ENCODE data around the gene RAB9A. TPM values are rescaled to one million over a fixed set of nuclear protein-coding genes. Genes with fewer than 3 reads are reported as not detected.
A peak's percentile ranks its signal among the peaks of the same experiment; 100 is the strongest.

The RAB9A gene
- total and polyA plus RNA-seq, 9 of the 15 experiments (the other 6 are each of a cell fraction or from before 2014, with no cell fraction given) = 13.5 to 20.8 (median 17.7) TPM

DNA sequence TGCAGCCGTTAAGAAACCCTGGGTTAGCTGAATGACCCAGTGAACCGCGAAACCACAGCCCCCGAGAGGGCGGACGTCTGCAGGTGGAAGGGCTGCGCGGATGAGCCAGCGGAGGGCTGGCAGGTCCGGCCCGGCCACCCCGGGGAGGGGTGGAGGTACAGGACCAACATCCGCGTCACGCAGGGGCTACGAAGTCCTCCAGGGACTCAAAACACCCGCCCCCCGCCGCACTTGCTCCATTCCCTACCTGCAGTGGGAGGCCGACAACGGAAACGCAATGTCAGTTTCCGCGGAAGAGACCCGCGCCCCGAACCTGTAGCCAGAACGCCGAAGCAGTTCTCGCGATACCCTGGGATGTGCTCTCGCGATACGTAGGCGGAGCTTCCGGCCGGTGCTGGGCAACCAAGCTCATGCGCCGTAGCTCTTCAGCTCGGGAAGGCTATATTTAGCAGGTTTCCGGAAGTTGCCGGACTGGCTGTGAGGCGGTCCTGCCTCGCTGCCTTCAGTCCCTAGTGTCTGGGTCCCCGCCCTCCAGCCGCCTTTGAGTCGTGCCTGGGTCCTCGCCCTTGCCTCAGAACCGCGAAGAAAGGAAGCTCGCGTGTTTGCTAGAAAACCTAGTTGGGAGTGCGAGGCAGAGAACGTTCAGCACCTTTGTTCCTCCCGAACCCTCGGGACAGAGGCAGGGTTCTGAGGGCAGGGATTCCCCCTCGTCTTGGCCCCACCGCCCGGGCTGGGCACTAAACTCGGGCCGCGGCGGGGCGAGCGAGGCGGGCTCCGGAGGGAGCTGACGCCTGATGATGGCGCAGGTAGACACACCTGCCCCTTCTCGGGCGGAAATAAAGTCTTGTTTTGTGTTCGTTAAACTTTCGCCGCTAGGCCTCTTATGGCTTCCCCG is 45.6 kb downstream of the RAB9A start, which contains the start of the genes OFD1 and TRAPPC2:
Gene OFD1, plus strand, starts transcription at position 471 of the 895 bp plus-strand sequence. Its CDS starts 324 bp downstream, at position 795.
Gene TRAPPC2, minus strand, starts transcription at position 343 of the 895 bp plus-strand sequence. CDS start 14,657 bp downstream, outside the sequence.
- in situ Hi-C loops (cut with MboI) = no loop called here
- Histone ChIP-seq H3K27ac (ENCODE audit: extremely low read depth, low read depth, low read length) (peak within 1 kb of the TSS; percentile 96), H3K27me3 (ENCODE audit: control insufficient read depth in 2 of 2, insufficient read depth in 2 of 2, low read length in 2 of 2) (no peaks in the 10 kb centered on the region), H3K9ac (ENCODE audit: insufficient read depth in 1 of 2, low read depth in 2 of 2, low read length in 2 of 2) (peak within 1 kb of the TSS; percentile 90 to 94), H3K36me3 (ENCODE audit: control insufficient read depth, insufficient read depth, low read length) (peaks cover 45% of the 10 kb centered on the region; the same call in 2 of the 3 replicates), H2AFZ (ENCODE audit: low read depth, low read length) (peak within 1 kb of the TSS; percentile 97), H4K20me1 (replicated peaks; ENCODE audit: control insufficient read depth, insufficient read depth, low read length) (no peaks in the 10 kb centered on the region), H3K9me3 (replicated peaks; ENCODE audit: control insufficient read depth, insufficient read depth, low read depth, low read length) (no peaks in the 10 kb centered on the region), H3K9me1 (ENCODE audit: control insufficient read depth, insufficient read depth, low read length) (no peaks in the 10 kb centered on the region), H3K4me1 (replicated peaks in 1 of 2; ENCODE audit: control insufficient read depth in 2 of 2, insufficient read depth in 2 of 2, low read length in 2 of 2) (peaks cover 5 to 15% of the 10 kb centered on the region in 2 experiments; a peak in 4 of 5 replicates), H3K4me3 (peak within 1 kb of the TSS; percentile 94), H3K4me2 (ENCODE audit: insufficient read depth, low read length) (peak within 1 kb of the TSS; percentile 97), H3K79me2 (ENCODE audit: control insufficient read depth, insufficient read depth, low read length) (peaks cover 57% of the 10 kb centered on the region)
- peak; percentile 97 for FAIRE-seq
- ChIA-PET CTCF (ENCODE audit: low intra/inter-chr PET ratio) (interaction anchor here (1.1 kb wide), 1 partner anchor 73 kb away, joined by 3 read pairs; no protein-coding TSS in a partner anchor), POLR2A (interaction anchor here (0.7 to 1.7 kb wide), 7 partner anchors 8 to 54 kb away, joined by 3 to 5 read pairs (median 3); no protein-coding TSS in a partner anchor)
- peak; percentile 95 for ATAC-seq
- peak; percentile 89 to 97 (median 92) for DNase-seq (ENCODE audit: extremely low read depth in 1 of 4, low spot score in 3 of 4)
- under 1% methylated on average over 60 of the region's 75 CpGs for whole genome bisulfite sequencing (ENCODE audit: insufficient coverage, low coverage, missing lambda C conversion rate)
- intact Hi-C loops (cut with micrococcal nuclease) = loop anchor here (2.0 to 5.0 kb wide), 2 partner anchors 37 to 82 kb away; partner anchors contain the start of gene TCEANC
- BruUV-seq (replicated peaks) = no TSS peak
- no peak for TF ChIP-seq ZNF175 (CRISPR knock-in tag; IDR thresholded peaks at IDR 0.05; ENCODE audit: low read depth)
- TF ChIP-seq GABPB2 (CRISPR knock-in tag; conservative IDR thresholded peaks at IDR 0.05) = no peak
- no peak for TF ChIP-seq PTRF (tag; IDR thresholded peaks at IDR 0.05)
- TF ChIP-seq SAP30 (IDR thresholded peaks at IDR 0.05; ENCODE audit: borderline replicate concordance, insufficient read depth, low read depth, low read length, poor library complexity, severe bottlenecking) = no peak
- TF ChIP-seq ZNF23 (CRISPR knock-in tag; IDR thresholded peaks at IDR 0.05) = no peak
- peak; percentile 81; the same call in 1 of the 2 replicates for TF ChIP-seq PHF8 (IDR thresholded peaks at IDR 0.05; ENCODE audit: borderline replicate concordance, low read length)
- no peak for TF ChIP-seq PTTG1 (tag; IDR thresholded peaks at IDR 0.05; ENCODE audit: low read depth)
- no peak for TF ChIP-seq CREB5 (CRISPR knock-in tag; IDR thresholded peaks at IDR 0.05)
- TF ChIP-seq SAFB2 (IDR thresholded peaks at IDR 0.05; ENCODE audit: borderline replicate concordance, low read depth, low read length, severe bottlenecking) = no peak
- TF ChIP-seq THRAP3 (IDR thresholded peaks at IDR 0.05; ENCODE audit: borderline replicate concordance) = no peak
- TF ChIP-seq AFF1 (IDR thresholded peaks at IDR 0.05; ENCODE audit: low read depth in 1 of 2, partially characterized antibody in 2 of 2) = no peak
